Ectodermal cell (in vitro differentiated cells): ENCODE measurements around the gene ZNF793.
A peak's percentile ranks its signal among the peaks of the same experiment; 100 is the strongest.

Experiments used
- H3K27ac ChIP-seq: 2 replicates; pipeline ENCODE4 v1.7.0; 2013; ENCODE audit warnings: mild to moderate bottlenecking, low read depth, low read length; ENCODE audit not compliant: insufficient read depth, poor library complexity, severe bottlenecking
- H3K27me3 ChIP-seq: 2 replicates; pipeline ENCODE4 v1.7.0; 2013; ENCODE audit warnings: mild to moderate bottlenecking, low read length; ENCODE audit not compliant: insufficient read depth, control insufficient read depth, poor library complexity, severe bottlenecking
- H3K36me3 ChIP-seq: one replicate; pipeline ENCODE4 v1.7.0; 2013; ENCODE audit warnings: low read length; ENCODE audit not compliant: control insufficient read depth, insufficient read depth
- H3K4me1 ChIP-seq: one replicate; pipeline ENCODE4 v1.7.0; 2013; ENCODE audit warnings: low read length; ENCODE audit not compliant: control insufficient read depth, insufficient read depth
- H3K4me3 ChIP-seq: 2 replicates; pipeline ENCODE4 v1.7.0; 2013; ENCODE audit warnings: low read depth, low read length, control low read depth; ENCODE audit not compliant: insufficient read depth
- H3K9me3 ChIP-seq: 2 replicates; pipeline ENCODE4 v1.7.0; 2013; ENCODE audit warnings: mild to moderate bottlenecking, low read length, moderate library complexity; ENCODE audit not compliant: control insufficient read depth
- WGBS, 2 experiments: methylation state at CpG; one replicate each; pipeline ENCODE4 v1.1.7; 2013; ENCODE audit warnings: missing lambda C conversion rate in 2 of 2; 5-methylcytosine and 5-hydroxymethylcytosine counted together

Gene ZNF793

GRCh38 chr19:37505958-37506386, 767 bp upstream of the ZNF793 start:
- H3K27ac ChIP-seq = peak overlapping the region; percentile 92
- H3K9me3 ChIP-seq = no peaks in the 10 kb centered on the region
- no peaks in the 10 kb centered on the region for H3K4me1 ChIP-seq
- H3K36me3 ChIP-seq = peaks cover 5% of the 10 kb centered on the region
- H3K4me3 ChIP-seq = peak overlapping the region; percentile 68
- WGBS, 2 experiments = 6 to 14% methylated on average over 10 to 12 of the region's 12 CpGs
- no peaks in the 10 kb centered on the region for H3K27me3 ChIP-seq

- Histone ChIP-seq H3K4me3 (peak overlapping the region; percentile 68), H3K36me3 (peaks cover 13% of the 10 kb centered on the region), H3K27ac (no peak overlapping the region), H3K27me3 (no peaks in the 10 kb centered on the region), H3K4me1 (no peaks in the 10 kb centered on the region), H3K9me3 (no peaks in the 10 kb centered on the region)
- 9 to 10% methylated on average over 9 of the region's 9 CpGs for WGBS, 2 experiments
These were observed 377 bp downstream of the ZNF793 start for GRCh38 chr19:37507167-37507464.

GRCh38 chr19:37511186-37511585, 4.4 kb downstream of the ZNF793 start:
- WGBS, 2 experiments = 93 to 100% methylated on average over 3 of the region's 3 CpGs
- Histone ChIP-seq H3K36me3 (peaks cover 13% of the 10 kb centered on the region), H3K27me3 (no peaks in the 10 kb centered on the region), H3K27ac (no peak overlapping the region), H3K4me3 (no peak overlapping the region), H3K4me1 (no peaks in the 10 kb centered on the region), H3K9me3 (no peaks in the 10 kb centered on the region)

GRCh38 chr19:37511821-37512220, 5.1 kb downstream of the ZNF793 start:
- H3K27ac ChIP-seq = no peak overlapping the region
- H3K27me3 ChIP-seq = no peaks in the 10 kb centered on the region
- H3K36me3 ChIP-seq = peaks cover 13% of the 10 kb centered on the region
- 92 to 95% methylated on average over 3 of the region's 3 CpGs for WGBS, 2 experiments
- H3K4me3 ChIP-seq = no peak overlapping the region
- no peaks in the 10 kb centered on the region for H3K4me1 ChIP-seq
- H3K9me3 ChIP-seq = no peaks in the 10 kb centered on the region

GRCh38 chr19:37513397-37513796, 6.7 kb downstream of the ZNF793 start:
- Histone ChIP-seq H3K27me3 (no peaks in the 10 kb centered on the region), H3K27ac (no peak overlapping the region), H3K36me3 (peaks cover 13% of the 10 kb centered on the region), H3K4me1 (no peaks in the 10 kb centered on the region), H3K9me3 (no peaks in the 10 kb centered on the region), H3K4me3 (no peak overlapping the region)
- WGBS, 2 experiments = 83 to 100% methylated on average over 2 of the region's 2 CpGs

GRCh38 chr19:37519890-37520289, 13.2 kb downstream of the ZNF793 start:
- no peaks in the 10 kb centered on the region for H3K9me3 ChIP-seq
- 86 to 96% methylated on average over 2 of the region's 2 CpGs for WGBS, 2 experiments
- no peak overlapping the region for H3K27ac ChIP-seq

GRCh38 chr19:37537391-37537947, 30.7 kb downstream of the ZNF793 start:
- whole genome bisulfite sequencing, 2 experiments = 95 to 97% methylated on average over 7 of the region's 7 CpGs
- H3K27ac ChIP-seq = no peak overlapping the region

More at GRCh38 chr19:37519890-37520289, 13.2 kb downstream of the ZNF793 start:
- Histone ChIP-seq H3K4me3 (no peak overlapping the region), H3K36me3 (peaks cover 20% of the 10 kb centered on the region), H3K4me1 (no peaks in the 10 kb centered on the region), H3K27me3 (no peaks in the 10 kb centered on the region)

GRCh38 chr19:37551129-37551993, 44.6 kb downstream of the ZNF793 start:
- Histone ChIP-seq H3K4me3 (peak overlapping the region; percentile 20), H3K9me3 (peaks cover 5% of the 10 kb centered on the region), H3K4me1 (no peaks in the 10 kb centered on the region), H3K27me3 (no peaks in the 10 kb centered on the region), H3K36me3 (peaks cover 3% of the 10 kb centered on the region), H3K27ac (no peak overlapping the region)
- WGBS, 2 experiments = 78 to 79% methylated on average over 65 of the region's 65 CpGs

More at GRCh38 chr19:37537391-37537947, 30.7 kb downstream of the ZNF793 start:
- no peaks in the 10 kb centered on the region for H3K27me3 ChIP-seq
- H3K4me1 ChIP-seq = no peaks in the 10 kb centered on the region
- no peak overlapping the region for H3K4me3 ChIP-seq
- H3K9me3 ChIP-seq = peaks cover 5% of the 10 kb centered on the region
- H3K36me3 ChIP-seq = peaks cover 48% of the 10 kb centered on the region

GRCh38 chr19:37563518-37563917, 56.8 kb downstream of the ZNF793 start:
- no peak overlapping the region for H3K27ac ChIP-seq
- H3K36me3 ChIP-seq = peaks cover 33% of the 10 kb centered on the region
- no peaks in the 10 kb centered on the region for H3K27me3 ChIP-seq
- WGBS, 2 experiments = no CpG with 5 or more reads among the region's 3 CpGs
- no peaks in the 10 kb centered on the region for H3K4me1 ChIP-seq
- peaks cover 27% of the 10 kb centered on the region for H3K9me3 ChIP-seq
- H3K4me3 ChIP-seq = no peak overlapping the region

- no peaks in the 10 kb centered on the region for H3K4me1 ChIP-seq
- H3K27me3 ChIP-seq = no peaks in the 10 kb centered on the region
- 86 to 88% methylated on average over 6 of the region's 7 CpGs for WGBS, 2 experiments
- no peak overlapping the region for H3K4me3 ChIP-seq
- H3K9me3 ChIP-seq = peaks cover 30% of the 10 kb centered on the region
- H3K36me3 ChIP-seq = peaks cover 33% of the 10 kb centered on the region
- H3K27ac ChIP-seq = no peak overlapping the region
These were observed 58.1 kb downstream of the ZNF793 start for GRCh38 chr19:37564624-37565369.
